Neural crest cell (in vitro differentiated cells): ENCODE data around the gene SEMA4A. TPM values are rescaled to one million over a fixed set of nuclear protein-coding genes. Genes with fewer than 3 reads are reported as not detected.
"Not testable (repeated sequence)": the region's sequence is repeated elsewhere in the genome, so short reads cannot be mapped to it uniquely, and the experiment has no call there.

Experiments
- DNase-seq: peaks from one replicate; pipeline ENCODE4 v3.0.0; 2021; ENCODE audit warnings: low read depth, mixed read lengths, low spot score
- H3K27ac Mint-ChIP-seq: one replicate; pipeline ENCODE4 v1.8.0; 2021; ENCODE audit warnings: mild to moderate bottlenecking, mixed read lengths; ENCODE audit not compliant: unreplicated experiment
- H3K27me3 Mint-ChIP-seq: 2 replicates; pipeline ENCODE4 v1.8.0; 2021; ENCODE audit warnings: low read depth, mild to moderate bottlenecking, mixed read lengths
- H3K36me3 Mint-ChIP-seq: 2 replicates; pipeline ENCODE4 v1.8.0; 2021; ENCODE audit warnings: low read depth, mild to moderate bottlenecking, mixed read lengths
- H3K4me1 Mint-ChIP-seq: 2 replicates; pipeline ENCODE4 v1.8.0; 2021; ENCODE audit warnings: mixed read lengths
- H3K4me3 Mint-ChIP-seq: one replicate; pipeline ENCODE4 v1.8.0; 2021; ENCODE audit warnings: mild to moderate bottlenecking, mixed read lengths
- H3K9me3 Mint-ChIP-seq: 2 replicates; pipeline ENCODE4 v1.8.0; 2021; ENCODE audit warnings: mixed read lengths
- total RNA-seq: library from RNA; stranded (reverse); gene quantifications from 2 replicates; pipeline ENCODE4 v1.2.1, GENCODE V29; 2021
- TF ChIP-seq, protein P1 (sequence below): fragments of 200-600 bp; sonication (generic); conservative IDR thresholded peaks from 2 replicates; pipeline ENCODE4 v1.5.0; 2021; ENCODE audit warnings: antibody characterized with exemption, mild to moderate bottlenecking

The SEMA4A gene
- total RNA-seq, 1 donor from 2014 or later: 1.3 TPM

DNA sequence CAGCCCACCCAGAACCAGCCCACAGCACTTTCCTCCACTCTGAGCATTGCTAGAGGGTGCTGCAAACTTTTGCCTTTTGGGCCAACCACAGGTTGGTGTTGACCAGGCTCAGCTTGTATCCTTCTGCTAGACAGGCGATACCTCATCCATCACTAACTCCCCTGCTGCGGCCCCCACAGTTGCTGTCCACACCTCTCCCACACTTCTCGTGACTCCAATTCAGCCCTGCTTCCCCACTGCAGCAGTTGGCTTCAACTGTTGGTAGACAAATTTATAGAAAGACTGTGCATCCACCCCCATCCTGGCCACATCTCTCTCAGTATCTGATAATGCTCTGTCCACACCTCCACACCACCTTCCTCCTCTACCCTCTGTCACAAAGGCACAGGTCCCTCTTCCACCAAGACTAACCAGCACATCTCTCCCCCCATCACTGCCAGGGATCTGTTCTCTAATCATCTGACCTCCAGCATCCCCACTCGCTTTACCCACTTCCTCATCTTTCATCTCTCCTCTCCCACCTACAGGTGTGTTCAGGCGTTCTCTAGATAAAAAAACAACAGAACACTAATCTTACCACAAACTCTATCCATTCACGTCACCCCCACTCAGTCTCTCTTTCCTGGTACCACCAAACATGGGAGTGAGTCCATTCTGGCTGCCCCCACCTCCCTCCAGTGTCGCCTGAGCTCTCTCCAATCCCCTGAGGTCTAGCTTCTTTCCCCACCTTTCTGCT, 24.7 kb downstream of the SEMA4A start:
- no peaks in the 10 kb centered on the region for H3K36me3 Mint-ChIP-seq
- peaks cover 12% of the 10 kb centered on the region for H3K4me1 Mint-ChIP-seq
- H3K27me3 Mint-ChIP-seq: peaks cover 2% of the 10 kb centered on the region
- H3K9me3 Mint-ChIP-seq: no peaks in the 10 kb centered on the region
- no peak for DNase-seq
- no peak overlapping the region for H3K4me3 Mint-ChIP-seq
- no peak overlapping the region for H3K27ac Mint-ChIP-seq
- TF ChIP-seq, protein P1, sequence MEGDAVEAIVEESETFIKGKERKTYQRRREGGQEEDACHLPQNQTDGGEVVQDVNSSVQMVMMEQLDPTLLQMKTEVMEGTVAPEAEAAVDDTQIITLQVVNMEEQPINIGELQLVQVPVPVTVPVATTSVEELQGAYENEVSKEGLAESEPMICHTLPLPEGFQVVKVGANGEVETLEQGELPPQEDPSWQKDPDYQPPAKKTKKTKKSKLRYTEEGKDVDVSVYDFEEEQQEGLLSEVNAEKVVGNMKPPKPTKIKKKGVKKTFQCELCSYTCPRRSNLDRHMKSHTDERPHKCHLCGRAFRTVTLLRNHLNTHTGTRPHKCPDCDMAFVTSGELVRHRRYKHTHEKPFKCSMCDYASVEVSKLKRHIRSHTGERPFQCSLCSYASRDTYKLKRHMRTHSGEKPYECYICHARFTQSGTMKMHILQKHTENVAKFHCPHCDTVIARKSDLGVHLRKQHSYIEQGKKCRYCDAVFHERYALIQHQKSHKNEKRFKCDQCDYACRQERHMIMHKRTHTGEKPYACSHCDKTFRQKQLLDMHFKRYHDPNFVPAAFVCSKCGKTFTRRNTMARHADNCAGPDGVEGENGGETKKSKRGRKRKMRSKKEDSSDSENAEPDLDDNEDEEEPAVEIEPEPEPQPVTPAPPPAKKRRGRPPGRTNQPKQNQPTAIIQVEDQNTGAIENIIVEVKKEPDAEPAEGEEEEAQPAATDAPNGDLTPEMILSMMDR: no peak

DNA sequence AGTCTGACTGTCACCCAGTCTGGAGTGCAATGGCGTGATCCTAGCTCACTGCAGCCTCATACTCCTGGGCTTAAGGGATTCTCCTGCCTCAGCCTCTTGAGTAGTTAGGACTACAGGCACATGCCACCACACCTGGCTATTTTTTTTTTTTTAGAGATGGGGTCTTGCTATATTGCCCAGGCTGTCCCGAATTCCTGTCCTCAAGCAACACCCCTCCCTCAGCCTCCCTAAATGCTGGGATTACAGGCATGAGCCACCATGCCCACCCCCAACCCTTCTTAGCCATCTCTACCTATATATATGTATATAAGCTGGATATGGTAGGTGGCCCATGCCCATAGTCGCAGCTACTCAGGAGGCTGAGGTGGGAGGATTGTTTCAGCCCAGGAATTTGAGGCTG, 27.1 kb downstream of the SEMA4A start:
- DNase-seq: no peak
- Mint-ChIP-seq H3K4me3 (no peak overlapping the region), H3K36me3 (no peaks in the 10 kb centered on the region), H3K27me3 (peaks cover 2% of the 10 kb centered on the region), H3K9me3 (no peaks in the 10 kb centered on the region), H3K27ac (no peak overlapping the region), H3K4me1 (peaks cover 12% of the 10 kb centered on the region)
- TF ChIP-seq, protein P1: no peak

DNA sequence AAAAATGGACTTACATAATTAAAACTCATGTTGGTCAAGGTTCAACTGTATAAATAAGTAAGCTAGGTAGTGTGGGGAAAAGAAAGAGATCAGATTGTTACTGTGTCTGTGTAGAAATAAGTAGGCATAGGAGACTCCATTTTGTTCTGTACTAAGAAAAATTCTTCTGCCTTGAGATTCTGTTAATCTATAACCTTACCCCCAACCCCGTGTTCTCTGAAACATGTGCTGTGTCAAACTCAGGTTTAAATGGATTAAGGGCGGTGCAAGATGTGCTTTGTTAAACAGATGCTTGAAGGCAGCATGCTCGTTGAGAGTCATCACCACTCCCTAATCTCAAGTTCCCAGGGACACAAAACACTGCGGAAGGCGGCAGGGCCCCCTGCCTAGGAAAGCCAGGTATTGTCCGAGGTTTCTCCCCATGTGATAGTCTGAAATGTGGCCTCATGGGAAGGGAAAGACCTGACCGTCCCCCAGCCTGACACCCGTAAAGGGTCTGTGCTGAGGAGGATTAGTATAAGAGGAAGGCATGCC, 28.1 kb downstream of the SEMA4A start:
- not testable (repeated sequence) for DNase-seq, H3K27me3 Mint-ChIP-seq, H3K36me3 Mint-ChIP-seq, H3K4me3 Mint-ChIP-seq, H3K27ac Mint-ChIP-seq, H3K9me3 Mint-ChIP-seq
- H3K4me1 Mint-ChIP-seq: peaks cover 12% of the 10 kb centered on the region

DNA sequence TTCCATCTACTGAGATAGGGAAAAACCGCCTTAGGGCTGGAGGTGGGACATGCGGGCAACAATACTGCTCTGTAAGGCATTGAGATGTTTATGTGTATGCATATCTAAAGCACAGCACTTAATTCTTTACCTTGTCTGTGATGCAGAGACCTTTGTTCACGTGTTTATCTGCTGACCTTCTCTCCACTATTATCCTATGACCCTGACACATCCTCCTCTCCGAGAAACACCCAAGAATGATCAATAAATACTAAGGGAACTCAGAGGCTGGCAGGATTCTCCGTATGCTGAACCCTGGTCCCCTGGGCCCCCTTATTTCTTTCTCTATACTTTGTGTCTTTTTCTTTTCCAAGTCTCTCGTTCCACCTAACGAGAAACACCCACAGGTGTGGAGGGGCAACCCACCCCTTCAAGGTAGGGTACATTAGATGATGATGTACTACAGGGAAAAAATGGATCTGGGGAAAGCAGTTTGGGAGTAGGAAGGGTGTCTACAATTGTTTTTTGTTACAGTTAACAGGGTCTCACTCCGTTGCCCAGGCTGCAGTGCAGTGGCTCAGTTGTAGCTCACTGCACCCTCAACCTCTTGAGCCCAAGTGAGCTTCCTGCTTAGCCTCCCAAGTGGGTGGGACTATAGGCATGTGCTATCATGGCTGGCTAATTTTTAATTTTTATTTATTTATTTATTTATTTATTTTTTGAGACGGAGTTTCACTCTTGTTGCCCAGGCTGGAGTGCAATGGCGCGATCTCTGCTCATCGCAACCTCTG, 28.8 kb downstream of the SEMA4A start:
- H3K36me3 Mint-ChIP-seq, H3K27ac Mint-ChIP-seq, DNase-seq, H3K4me3 Mint-ChIP-seq, H3K9me3 Mint-ChIP-seq, H3K27me3 Mint-ChIP-seq: not testable (repeated sequence)
- H3K4me1 Mint-ChIP-seq: peaks cover 12% of the 10 kb centered on the region

DNA sequence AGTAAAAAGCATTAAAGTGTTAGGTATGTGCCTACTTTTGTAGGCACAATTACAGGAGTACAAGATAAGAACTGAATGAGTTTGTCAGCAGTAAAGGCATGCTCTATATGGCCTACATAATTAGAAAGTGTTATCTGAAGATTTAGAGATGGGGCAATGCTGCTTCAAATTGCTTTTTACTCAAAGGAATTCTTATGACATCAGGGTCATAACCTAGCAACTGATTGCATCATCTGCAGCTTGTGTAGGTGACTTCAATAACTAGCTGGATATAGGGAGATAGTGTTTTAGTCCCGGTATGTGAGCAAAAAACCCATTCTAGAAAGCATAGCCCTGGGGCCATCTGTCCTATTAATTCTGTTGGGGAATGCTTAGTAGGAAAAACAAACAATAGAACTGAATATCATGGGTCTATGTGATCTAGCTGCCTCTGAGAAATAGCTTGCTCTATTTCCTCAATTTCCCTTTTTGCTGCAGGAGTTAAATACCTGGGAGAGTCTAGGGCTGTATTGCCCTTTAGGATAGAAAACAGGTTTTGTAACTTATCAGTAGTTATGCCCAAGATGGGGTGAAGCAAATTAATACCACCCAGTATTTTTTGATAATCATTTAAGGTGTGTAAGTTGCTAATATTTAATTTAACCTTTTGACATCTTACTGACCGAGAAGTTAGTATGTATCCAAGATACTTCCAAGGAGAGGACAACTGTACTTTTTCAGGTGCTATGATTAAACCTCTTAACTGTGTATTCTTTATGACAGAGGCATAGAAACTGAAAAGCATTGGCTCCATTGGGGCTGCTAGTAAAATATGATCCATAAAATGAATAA, 33.2 kb downstream of the SEMA4A start:
- H3K27me3 Mint-ChIP-seq, H3K36me3 Mint-ChIP-seq, H3K4me3 Mint-ChIP-seq, DNase-seq, H3K27ac Mint-ChIP-seq, H3K4me1 Mint-ChIP-seq: not testable (repeated sequence)
- H3K9me3 Mint-ChIP-seq: peaks cover 10% of the 10 kb centered on the region

DNA sequence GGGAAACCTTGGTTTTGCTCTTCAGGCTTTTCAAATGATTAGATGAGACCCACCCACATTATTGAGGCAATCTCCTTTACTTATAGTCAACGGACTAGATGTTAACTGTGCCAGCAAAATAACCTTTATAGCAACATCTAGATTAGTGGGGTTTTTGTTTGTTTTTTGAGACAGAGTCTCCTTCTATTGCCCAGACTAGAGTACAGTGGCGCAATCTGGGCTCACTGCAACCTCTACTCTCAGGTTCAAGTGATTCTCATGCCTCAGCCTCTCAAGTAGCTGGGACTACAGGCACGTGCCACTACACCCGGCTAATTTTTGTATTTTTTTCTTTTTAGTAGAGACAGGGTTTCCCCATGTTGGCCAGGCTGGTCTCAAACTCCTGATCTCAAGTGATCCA, 36.9 kb downstream of the SEMA4A start:
- peaks cover 14% of the 10 kb centered on the region for H3K4me1 Mint-ChIP-seq
- H3K27ac Mint-ChIP-seq, DNase-seq, H3K4me3 Mint-ChIP-seq, H3K36me3 Mint-ChIP-seq, H3K27me3 Mint-ChIP-seq: not testable (repeated sequence)
- peaks cover 10% of the 10 kb centered on the region for H3K9me3 Mint-ChIP-seq

DNA sequence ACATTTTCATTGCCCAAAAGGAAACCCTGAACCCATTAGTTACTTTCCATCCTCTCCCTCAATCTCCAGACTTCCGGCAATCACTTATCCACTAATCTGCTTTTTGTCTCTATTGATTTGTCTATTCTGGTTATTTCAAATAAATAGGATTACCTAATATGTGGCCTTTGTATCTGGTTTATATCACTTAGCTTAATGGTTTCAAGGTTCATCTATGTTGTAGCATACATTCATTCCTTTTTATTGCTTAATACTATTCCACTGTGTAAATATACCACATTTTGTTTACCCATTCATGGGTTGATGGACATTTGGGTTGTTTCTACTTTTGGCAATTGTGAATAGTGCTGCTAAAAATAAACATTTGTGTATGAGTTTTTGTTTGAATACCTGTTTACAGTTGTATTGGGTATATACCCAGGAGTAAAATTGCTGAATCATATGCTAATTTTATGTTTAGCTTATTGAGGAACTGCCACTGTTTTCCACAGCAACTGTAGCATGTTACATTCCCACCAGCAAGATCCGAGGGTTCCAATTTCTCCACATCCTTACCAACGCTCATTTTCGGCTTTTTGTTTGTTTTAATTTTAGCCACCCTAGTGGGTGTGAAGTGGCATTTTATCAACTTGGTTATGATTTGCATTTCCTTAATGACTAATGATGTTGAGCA, 38.0 kb downstream of the SEMA4A start:
- DNase-seq: no peak
- Mint-ChIP-seq H3K4me1 (peaks cover 19% of the 10 kb centered on the region), H3K9me3 (peaks cover 10% of the 10 kb centered on the region), H3K27me3 (no peaks in the 10 kb centered on the region), H3K27ac (no peak overlapping the region), H3K36me3 (peaks cover 5% of the 10 kb centered on the region), H3K4me3 (no peak overlapping the region)
- TF ChIP-seq, protein P1: no peak
